Right lobe of liver (tissue), 4 donors: ENCODE measurements around the gene SUSD1.

Experiments
- POLR2A ChIP-seq: fragments of 450-650 bp; IDR thresholded peaks from one replicate; pipeline ENCODE4 v1.6.1; 2017; ENCODE audit warnings: antibody characterized with exemption, mild to moderate bottlenecking
- TF ChIP-seq, protein P1 (sequence below), 4 donors: fragments of 200-600 bp in 3 of 4; fragments of 450-650 bp in 1 of 4; IDR thresholded peaks; one replicate each; pipeline versions ENCODE4 v1.5.1 to v1.8.0; 2016 to 2022; ENCODE audit warnings: antibody characterized with exemption in 4 of 4, mild to moderate bottlenecking in 2 of 4
- donor health status: DM: no; HTN: no; CAD: no.
- donor health status: DM: no; HTN: no; CAD: no.
- donor health status: DM: no; HTN: yes; CAD: no.

DNA sequence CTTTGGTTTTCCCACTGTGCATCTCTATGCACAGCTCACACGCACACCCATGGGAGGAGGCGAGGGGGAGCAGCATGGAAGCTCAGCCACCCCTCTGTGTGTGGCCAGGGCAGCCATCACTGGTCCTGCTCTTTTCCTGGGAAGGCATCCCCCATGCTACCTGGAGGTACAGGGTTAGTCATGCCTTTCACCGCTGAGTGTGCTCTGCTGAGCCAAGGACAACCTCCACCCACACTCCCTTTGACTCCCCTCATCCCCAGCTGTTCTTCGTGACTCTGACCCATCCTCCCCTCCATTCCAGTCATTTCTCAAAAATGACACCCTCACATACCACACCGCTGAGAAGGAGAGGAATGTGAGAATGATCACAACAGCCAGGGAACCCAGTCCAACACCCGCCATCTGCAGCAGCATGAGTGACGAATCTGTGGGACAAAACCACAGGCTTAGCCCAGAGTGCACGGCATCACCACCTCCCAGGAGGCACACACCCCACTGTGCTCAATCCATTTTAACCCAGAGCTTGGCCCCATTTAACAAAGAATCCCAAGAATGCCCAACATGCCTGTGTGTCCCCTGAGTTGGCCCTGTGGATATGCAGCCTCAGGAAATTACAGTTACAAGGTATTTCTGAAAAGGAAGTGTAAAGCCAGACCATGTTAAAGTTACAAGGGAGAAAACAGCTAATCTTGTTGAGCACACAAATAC, 133.4 kb downstream of the SUSD1 start:
- no peak for TF ChIP-seq POLR2A
- TF ChIP-seq, protein P1, sequence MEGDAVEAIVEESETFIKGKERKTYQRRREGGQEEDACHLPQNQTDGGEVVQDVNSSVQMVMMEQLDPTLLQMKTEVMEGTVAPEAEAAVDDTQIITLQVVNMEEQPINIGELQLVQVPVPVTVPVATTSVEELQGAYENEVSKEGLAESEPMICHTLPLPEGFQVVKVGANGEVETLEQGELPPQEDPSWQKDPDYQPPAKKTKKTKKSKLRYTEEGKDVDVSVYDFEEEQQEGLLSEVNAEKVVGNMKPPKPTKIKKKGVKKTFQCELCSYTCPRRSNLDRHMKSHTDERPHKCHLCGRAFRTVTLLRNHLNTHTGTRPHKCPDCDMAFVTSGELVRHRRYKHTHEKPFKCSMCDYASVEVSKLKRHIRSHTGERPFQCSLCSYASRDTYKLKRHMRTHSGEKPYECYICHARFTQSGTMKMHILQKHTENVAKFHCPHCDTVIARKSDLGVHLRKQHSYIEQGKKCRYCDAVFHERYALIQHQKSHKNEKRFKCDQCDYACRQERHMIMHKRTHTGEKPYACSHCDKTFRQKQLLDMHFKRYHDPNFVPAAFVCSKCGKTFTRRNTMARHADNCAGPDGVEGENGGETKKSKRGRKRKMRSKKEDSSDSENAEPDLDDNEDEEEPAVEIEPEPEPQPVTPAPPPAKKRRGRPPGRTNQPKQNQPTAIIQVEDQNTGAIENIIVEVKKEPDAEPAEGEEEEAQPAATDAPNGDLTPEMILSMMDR (IDR thresholded peaks at IDR 0.05) = no peak
